ENCODE results near the gene BCL2. TPM values are rescaled to one million over a fixed set of nuclear protein-coding genes. Genes with fewer than 3 reads are reported as not detected.

BCL2 gene
- total and polyA plus RNA-seq, 2 experiments from 2014 or later, result 0.02 to 0.98 TPM

DNA sequence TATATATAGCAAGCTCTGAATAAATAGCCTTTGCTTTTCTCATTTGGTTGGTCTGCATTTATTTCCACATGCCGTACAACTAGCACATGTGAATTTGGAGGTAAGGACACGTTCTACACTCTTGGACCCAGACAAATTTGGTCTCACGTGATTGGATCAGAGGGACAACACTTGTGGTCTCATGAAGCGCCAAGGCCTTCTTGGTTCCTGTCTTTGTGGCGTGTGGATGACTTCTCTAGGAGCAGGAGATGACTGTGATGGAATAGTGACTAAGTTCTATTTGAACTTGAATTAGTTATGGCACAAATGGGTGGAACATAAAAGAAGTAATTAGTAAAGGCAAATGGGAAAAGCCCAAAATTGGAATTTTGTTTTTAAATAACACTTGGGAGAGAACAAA lies 206.9 kb downstream of the BCL2 start:
- Histone ChIP-seq H3K36me3 (no peaks in the 10 kb centered on the region), H3K9me3 (ENCODE audit: low read depth) (no peaks in the 10 kb centered on the region), H3K27me3 (no peaks in the 10 kb centered on the region), H3K4me1 (ENCODE audit: low read depth) (peaks cover 14% of the 10 kb centered on the region), H3K27ac (no peak overlapping the region), H3K4me3 (no peak overlapping the region)
- TF ChIP-seq, protein P1, sequence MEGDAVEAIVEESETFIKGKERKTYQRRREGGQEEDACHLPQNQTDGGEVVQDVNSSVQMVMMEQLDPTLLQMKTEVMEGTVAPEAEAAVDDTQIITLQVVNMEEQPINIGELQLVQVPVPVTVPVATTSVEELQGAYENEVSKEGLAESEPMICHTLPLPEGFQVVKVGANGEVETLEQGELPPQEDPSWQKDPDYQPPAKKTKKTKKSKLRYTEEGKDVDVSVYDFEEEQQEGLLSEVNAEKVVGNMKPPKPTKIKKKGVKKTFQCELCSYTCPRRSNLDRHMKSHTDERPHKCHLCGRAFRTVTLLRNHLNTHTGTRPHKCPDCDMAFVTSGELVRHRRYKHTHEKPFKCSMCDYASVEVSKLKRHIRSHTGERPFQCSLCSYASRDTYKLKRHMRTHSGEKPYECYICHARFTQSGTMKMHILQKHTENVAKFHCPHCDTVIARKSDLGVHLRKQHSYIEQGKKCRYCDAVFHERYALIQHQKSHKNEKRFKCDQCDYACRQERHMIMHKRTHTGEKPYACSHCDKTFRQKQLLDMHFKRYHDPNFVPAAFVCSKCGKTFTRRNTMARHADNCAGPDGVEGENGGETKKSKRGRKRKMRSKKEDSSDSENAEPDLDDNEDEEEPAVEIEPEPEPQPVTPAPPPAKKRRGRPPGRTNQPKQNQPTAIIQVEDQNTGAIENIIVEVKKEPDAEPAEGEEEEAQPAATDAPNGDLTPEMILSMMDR (IDR thresholded peaks at IDR 0.05; ENCODE audit: low read depth, low read length), result no peak
- no peak for DNase-seq (ENCODE audit: low read depth in 1 of 2, low spot score in 1 of 2)

- Histone ChIP-seq H3K9me3 (ENCODE audit: low read depth) (no peaks in the 10 kb centered on the region), H3K27ac (no peak overlapping the region), H3K4me3 (no peak overlapping the region), H3K27me3 (no peaks in the 10 kb centered on the region), H3K4me1 (ENCODE audit: low read depth) (peaks cover 6% of the 10 kb centered on the region), H3K36me3 (no peaks in the 10 kb centered on the region)
- no peak for DNase-seq (ENCODE audit: low read depth in 1 of 2, low spot score in 1 of 2)
- TF ChIP-seq, protein P1 (IDR thresholded peaks at IDR 0.05; ENCODE audit: low read depth, low read length), result no peak
Measured at GRCh38 chr18:63111671-63112402, 207.7 kb downstream of the BCL2 start.

- Histone ChIP-seq H3K9me3 (ENCODE audit: low read depth) (no peaks in the 10 kb centered on the region), H3K4me3 (no peak overlapping the region), H3K27me3 (no peaks in the 10 kb centered on the region), H3K4me1 (ENCODE audit: low read depth) (peaks cover 5% of the 10 kb centered on the region), H3K27ac (no peak overlapping the region), H3K36me3 (no peaks in the 10 kb centered on the region)
- no peak for DNase-seq (ENCODE audit: low read depth in 1 of 2, low spot score in 1 of 2)
- TF ChIP-seq, protein P1 (IDR thresholded peaks at IDR 0.05; ENCODE audit: low read depth, low read length), result no peak
Measured at GRCh38 chr18:63109802-63110201, 209.8 kb downstream of the BCL2 start.

- Histone ChIP-seq H3K36me3 (no peaks in the 10 kb centered on the region), H3K27ac (no peak overlapping the region), H3K4me3 (no peak overlapping the region), H3K9me3 (ENCODE audit: low read depth) (no peaks in the 10 kb centered on the region), H3K4me1 (ENCODE audit: low read depth) (peaks cover 5% of the 10 kb centered on the region), H3K27me3 (no peaks in the 10 kb centered on the region)
- TF ChIP-seq, protein P1 (IDR thresholded peaks at IDR 0.05; ENCODE audit: low read depth, low read length), result no peak
- DNase-seq (ENCODE audit: low read depth in 1 of 2, low spot score in 1 of 2), result no peak
Measured at GRCh38 chr18:63109022-63109421, 210.5 kb downstream of the BCL2 start.

DNA sequence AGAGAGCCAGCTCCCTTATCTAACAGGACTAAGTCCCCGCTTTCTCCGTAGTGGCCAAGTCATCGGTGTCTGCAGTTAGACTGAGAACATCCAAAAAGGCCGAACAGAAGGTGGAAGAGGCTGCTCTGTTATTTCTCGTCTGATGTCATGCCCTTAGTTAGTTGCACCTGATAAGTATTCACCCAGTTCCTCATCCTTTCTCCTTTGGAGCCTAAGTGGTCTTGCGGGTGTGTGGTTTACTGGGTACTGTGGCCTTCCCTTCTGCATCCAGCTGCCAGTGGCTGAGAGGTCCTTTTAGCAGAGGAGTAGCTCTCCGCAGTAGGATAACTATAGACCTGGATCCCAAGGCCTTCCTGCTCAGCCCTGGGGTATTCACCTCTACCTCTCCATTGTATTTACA lies 211.6 kb downstream of the BCL2 start:
- Histone ChIP-seq H3K36me3 (no peaks in the 10 kb centered on the region), H3K9me3 (ENCODE audit: low read depth) (no peaks in the 10 kb centered on the region), H3K4me3 (no peak overlapping the region), H3K27me3 (no peaks in the 10 kb centered on the region), H3K4me1 (ENCODE audit: low read depth) (peaks cover 5% of the 10 kb centered on the region), H3K27ac (no peak overlapping the region)
- TF ChIP-seq, protein P1 (IDR thresholded peaks at IDR 0.05; ENCODE audit: low read depth, low read length), result no peak
- no peak for DNase-seq (ENCODE audit: low read depth in 1 of 2, low spot score in 1 of 2)

Data from cardiac muscle cell (in vitro differentiated cells and primary cell).